ENCODE data around the gene MIX23. TPM values are rescaled to one million over a fixed set of nuclear protein-coding genes. Genes with fewer than 3 reads are reported as not detected.

Gene MIX23
- total RNA-seq, 1 donor from 2014 or later, result 18.9 TPM

DNA sequence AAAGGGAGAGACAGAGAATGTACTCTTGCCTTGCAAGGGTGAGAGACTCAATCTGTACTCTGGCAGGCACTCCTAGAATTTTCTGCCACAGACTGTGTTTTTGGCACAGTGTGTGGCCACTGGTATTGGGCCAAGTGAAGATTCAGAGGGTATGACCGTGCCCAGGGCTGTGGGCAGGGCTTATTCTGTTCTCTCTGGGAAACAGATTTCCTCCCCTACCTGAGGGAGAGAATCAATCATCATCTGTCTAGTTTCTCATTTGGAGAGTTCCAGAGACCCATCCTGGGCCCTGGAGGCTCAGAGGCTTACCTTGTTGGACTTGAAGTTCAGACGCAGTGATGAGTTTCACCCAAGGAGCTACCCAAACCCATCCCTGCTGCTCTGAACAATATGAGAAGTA lies 29.8 kb downstream of the MIX23 start:
- DNase-seq (ENCODE audit: extremely low read depth, low read depth, low spot score), result no peak

- no peak for DNase-seq (ENCODE audit: extremely low read depth, low read depth, low spot score)
Observed at GRCh38 chr3:122351612-122352011, 31.4 kb downstream of the MIX23 start.

GRCh38 chr3:122350814-122351418 lies 32.1 kb downstream of the MIX23 start:
- DNase-seq (ENCODE audit: extremely low read depth, low read depth, low spot score), result no peak

DNA sequence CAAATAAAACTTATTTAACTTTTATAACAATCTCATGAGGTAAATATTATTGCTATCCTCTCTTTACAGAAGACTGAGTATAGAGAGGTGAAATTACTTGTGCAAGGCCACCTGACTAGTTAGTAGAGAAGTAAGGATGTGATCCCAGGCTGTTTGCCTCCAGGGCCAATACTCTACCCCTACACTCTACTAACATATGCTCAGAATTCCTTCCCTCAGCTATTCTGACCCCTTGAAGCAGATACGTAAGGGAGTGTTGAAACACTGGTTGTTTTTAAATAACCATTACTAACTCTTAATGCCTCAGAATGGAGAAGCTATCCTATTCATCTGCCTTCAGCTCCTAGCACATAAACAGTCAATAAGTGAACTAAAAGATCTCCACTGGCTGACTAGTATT lies 33.9 kb downstream of the MIX23 start:
- no peak for DNase-seq (ENCODE audit: extremely low read depth, low read depth, low spot score)

- DNase-seq (ENCODE audit: extremely low read depth, low read depth, low spot score), result no peak
Observed at GRCh38 chr3:122343654-122344053, 39.4 kb downstream of the MIX23 start.

DNA sequence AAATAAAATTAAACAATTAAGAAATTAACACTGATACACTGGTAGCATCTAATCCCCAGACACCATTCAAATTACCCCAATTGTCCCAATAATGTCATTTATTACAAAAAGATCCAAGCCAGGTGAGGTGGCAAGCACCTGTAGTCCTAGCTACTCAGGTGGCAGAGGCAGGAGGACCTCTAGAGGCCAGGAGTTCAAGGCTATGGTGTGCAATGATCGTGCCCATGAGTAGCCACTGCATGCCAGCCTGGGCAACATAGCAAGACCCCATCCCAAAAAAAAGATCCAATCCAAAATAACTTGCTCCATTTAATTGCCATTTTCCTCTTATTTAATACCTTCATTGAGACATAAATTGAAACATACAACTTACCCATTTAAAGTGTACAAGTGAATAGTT lies 40.2 kb downstream of the MIX23 start:
- no peak for DNase-seq (ENCODE audit: extremely low read depth, low read depth, low spot score)

GRCh38 chr3:122332551-122332950 lies 50.5 kb downstream of the MIX23 start:
- no peak for DNase-seq (ENCODE audit: extremely low read depth, low read depth, low spot score)

DNA sequence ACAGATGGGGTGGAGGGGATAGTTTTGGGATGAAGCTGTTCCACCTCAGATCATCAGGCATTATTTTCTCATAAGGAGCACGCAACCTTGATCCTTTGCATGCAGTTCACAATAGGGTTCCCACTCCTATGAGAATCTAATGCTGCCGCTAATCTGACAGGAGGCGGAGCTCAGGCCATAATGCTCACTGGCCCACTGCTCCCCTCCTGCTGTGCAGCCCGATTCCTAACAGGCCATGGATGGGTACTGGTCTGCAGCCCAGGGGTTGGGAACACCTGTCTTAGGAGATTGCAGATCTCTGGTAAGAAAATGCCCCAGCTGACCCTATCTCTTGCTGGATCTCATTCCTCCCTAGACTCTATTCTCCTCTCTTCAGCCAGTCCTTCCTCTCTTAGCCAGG lies 51.1 kb downstream of the MIX23 start:
- DNase-seq (ENCODE audit: extremely low read depth, low read depth, low spot score), result no peak

DNA sequence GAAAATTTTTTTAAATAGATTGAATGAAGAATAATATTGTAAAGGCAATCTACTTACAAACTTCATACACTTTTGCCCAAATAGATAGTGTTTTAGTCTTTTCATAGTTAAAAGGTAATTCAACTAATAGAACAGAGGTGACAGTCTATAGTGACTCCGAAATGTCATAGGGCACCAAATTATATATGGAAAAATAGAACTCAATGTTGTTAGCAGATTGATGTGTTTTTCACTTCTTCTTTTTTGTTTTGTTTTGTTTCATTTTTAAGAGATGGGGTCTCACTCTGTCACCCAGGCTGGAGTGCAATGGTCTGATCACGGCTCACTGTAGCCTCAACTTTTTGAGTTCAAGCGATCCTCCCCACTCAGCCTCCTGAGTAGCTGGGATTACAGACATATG lies 57.3 kb downstream of the MIX23 start:
- DNase-seq (ENCODE audit: extremely low read depth, low read depth, low spot score), result no peak

DNA sequence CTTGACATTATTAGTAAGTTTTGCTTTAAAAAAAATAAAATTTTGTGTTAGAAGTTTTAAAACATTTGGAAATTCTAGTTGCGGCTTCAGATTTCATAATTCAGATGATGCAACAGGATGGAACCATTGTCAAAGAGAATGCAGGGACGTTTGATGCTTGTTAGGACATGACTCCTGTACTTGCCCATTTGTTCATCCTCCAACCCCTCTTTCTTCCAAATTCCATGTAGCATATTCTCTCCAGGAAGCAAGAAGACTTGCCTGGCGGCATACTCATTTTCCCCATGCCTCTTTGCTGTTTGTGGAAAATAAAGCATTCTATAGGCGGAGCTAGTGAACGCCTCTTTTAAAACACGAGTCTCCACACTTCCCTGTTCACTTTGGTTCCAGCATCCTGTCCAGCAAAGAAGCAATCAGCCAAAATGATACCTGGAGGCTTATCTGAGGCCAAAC lies 58.1 kb downstream of the MIX23 start, which contains the start of gene CSTA:
CSTA (plus strand) TSS at position 378 of the 453 bp plus-strand sequence; CDS start at position 423, 45 bp downstream.
- no peak for DNase-seq (ENCODE audit: extremely low read depth, low read depth, low spot score)

GRCh38 chr3:122322095-122323075 lies 60.6 kb downstream of the MIX23 start:
- DNase-seq (ENCODE audit: extremely low read depth, low read depth, low spot score), result no peak

GRCh38 chr3:122318620-122319019 lies 64.4 kb downstream of the MIX23 start:
- no peak for DNase-seq (ENCODE audit: extremely low read depth, low read depth, low spot score)

DNA sequence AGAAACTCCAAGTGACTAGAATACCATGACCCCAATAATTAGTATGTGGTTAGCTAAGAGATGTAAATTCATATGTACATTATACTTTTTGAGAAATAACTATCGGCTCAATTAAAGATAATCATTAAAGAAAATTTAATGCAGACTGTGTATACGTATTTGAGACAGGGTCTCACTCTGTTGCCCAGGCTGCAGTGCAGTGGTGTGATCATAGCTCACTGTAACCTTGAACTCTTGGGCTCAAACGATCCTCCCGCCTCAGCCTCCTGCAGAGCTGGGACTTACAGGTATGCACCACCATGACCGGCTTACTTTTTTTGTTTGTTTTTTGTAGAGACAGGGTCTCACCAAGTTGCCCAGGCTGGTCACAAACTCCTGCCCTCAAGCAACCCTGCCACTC lies 66.7 kb downstream of the MIX23 start:
- no peak for DNase-seq (ENCODE audit: extremely low read depth, low read depth, low spot score)

DNA sequence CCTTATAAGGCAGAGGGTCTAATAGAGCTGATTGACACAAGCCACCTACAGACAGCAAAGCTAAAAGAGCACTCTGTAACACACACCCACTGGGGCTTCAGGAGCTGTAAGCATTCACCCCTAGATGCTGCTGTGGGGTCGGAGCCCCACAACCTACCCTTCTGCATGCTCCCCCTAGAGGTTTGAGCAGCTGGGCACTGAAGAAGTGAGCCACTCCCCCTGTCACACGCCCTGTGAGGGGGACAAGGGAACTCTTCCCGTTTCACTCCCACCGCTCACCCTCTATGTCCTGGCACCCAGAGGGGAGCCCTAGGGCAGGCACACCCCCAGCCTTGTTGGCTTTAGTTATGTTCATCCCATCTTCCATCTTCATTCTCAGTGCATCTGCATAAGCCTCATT lies 67.4 kb downstream of the MIX23 start:
- no peak for DNase-seq (ENCODE audit: extremely low read depth, low read depth, low spot score)

GRCh38 chr3:122314228-122314876 lies 68.7 kb downstream of the MIX23 start:
- DNase-seq (ENCODE audit: extremely low read depth, low read depth, low spot score), result no peak

- DNase-seq (ENCODE audit: extremely low read depth, low read depth, low spot score), result no peak
Observed at GRCh38 chr3:122313281-122313680, 69.8 kb downstream of the MIX23 start.

- no peak for DNase-seq (ENCODE audit: extremely low read depth, low read depth, low spot score)
Observed at GRCh38 chr3:122312826-122313225, 70.2 kb downstream of the MIX23 start.

- DNase-seq (ENCODE audit: extremely low read depth, low read depth, low spot score), result no peak
Observed at GRCh38 chr3:122310361-122310760, 72.7 kb downstream of the MIX23 start.

Measured in glomerular endothelial cell (primary cell).